Spleen (tissue), 7 donors: ENCODE data around the gene INTS13.

Source experiments
- CTCF ChIP-seq, 11 experiments: fragments of 200-600 bp in 7 of 11; fragments of 450-650 bp in 4 of 11; sonication (generic) in 4 of 11; IDR thresholded peaks in 8 of 11; conservative IDR thresholded peaks in 3 of 11; 1 replicate in 7 of 11; 2 replicates in 4 of 11; pipeline versions ENCODE4 v1.4.0 to v1.8.0; 2016 to 2021; ENCODE audit warnings: antibody characterized with exemption in 11 of 11, inconsistent platforms in 4 of 11, mild to moderate bottlenecking in 1 of 11
- POLR2AphosphoS5 ChIP-seq, 3 donors: sonication (generic); formaldehyde crosslinking; IDR thresholded peaks; one replicate each; pipeline ENCODE4 v1.5.1; 2017; ENCODE audit warnings: antibody characterized with exemption in 3 of 3
- donor health status: DM: no; HTN: no; CAD: no; lungs with moderate emphysema.
- donor health status: DM: no; HTN: no; CAD: no.
- donor health status: DM: no; HTN: no; CAD: no.

- TF ChIP-seq CTCF (IDR thresholded peaks at IDR 0.05 in 8 of 11, conservative IDR thresholded peaks at IDR 0.05 in 3 of 11) (no peak), POLR2AphosphoS5 (IDR thresholded peaks at IDR 0.05) (no peak)
Measured at GRCh38 chr12:26895672-26896071, 42.1 kb downstream of the INTS13 start.
